ENCODE data around the gene XRRA1.

XRRA1 gene

DNA sequence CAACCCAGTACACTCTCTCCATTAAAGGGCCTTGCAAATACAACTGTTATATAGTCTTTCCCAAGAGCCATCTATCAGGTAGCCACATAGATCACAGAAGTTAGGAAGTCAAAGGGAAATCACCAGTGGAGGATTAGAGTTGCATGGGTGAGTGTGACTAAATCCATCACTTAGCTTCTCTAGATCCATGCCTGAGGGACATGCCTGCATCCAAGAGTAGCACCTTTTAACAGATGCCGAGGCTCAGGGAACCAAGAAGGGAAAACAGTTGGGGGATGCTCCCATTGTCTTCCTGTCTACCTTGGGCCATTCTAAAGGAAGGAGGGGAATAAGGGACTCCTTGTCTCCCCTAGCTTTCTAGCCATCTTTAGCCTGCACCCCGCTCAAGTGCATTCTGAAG, 77.9 kb downstream of the XRRA1 start:
- peak; percentile 13 for DNase-seq (ENCODE audit: low read depth)
- no peak for TF ChIP-seq POLR2A (IDR thresholded peaks at IDR 0.05; ENCODE audit: extremely low read depth, insufficient read length)
- TF ChIP-seq, protein P1, sequence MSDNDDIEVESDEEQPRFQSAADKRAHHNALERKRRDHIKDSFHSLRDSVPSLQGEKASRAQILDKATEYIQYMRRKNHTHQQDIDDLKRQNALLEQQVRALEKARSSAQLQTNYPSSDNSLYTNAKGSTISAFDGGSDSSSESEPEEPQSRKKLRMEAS (IDR thresholded peaks at IDR 0.05; ENCODE audit: low read depth, low read length): no peak
- no peak for TF ChIP-seq MYC (IDR thresholded peaks at IDR 0.05; ENCODE audit: low read depth, low read length)
- TF ChIP-seq, protein P2, sequence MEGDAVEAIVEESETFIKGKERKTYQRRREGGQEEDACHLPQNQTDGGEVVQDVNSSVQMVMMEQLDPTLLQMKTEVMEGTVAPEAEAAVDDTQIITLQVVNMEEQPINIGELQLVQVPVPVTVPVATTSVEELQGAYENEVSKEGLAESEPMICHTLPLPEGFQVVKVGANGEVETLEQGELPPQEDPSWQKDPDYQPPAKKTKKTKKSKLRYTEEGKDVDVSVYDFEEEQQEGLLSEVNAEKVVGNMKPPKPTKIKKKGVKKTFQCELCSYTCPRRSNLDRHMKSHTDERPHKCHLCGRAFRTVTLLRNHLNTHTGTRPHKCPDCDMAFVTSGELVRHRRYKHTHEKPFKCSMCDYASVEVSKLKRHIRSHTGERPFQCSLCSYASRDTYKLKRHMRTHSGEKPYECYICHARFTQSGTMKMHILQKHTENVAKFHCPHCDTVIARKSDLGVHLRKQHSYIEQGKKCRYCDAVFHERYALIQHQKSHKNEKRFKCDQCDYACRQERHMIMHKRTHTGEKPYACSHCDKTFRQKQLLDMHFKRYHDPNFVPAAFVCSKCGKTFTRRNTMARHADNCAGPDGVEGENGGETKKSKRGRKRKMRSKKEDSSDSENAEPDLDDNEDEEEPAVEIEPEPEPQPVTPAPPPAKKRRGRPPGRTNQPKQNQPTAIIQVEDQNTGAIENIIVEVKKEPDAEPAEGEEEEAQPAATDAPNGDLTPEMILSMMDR (IDR thresholded peaks at IDR 0.05; ENCODE audit: low read depth, low read length): no peak
- no peak overlapping the region for H3K4me3 ChIP-seq (ENCODE audit: low read depth, low read length)

DNA sequence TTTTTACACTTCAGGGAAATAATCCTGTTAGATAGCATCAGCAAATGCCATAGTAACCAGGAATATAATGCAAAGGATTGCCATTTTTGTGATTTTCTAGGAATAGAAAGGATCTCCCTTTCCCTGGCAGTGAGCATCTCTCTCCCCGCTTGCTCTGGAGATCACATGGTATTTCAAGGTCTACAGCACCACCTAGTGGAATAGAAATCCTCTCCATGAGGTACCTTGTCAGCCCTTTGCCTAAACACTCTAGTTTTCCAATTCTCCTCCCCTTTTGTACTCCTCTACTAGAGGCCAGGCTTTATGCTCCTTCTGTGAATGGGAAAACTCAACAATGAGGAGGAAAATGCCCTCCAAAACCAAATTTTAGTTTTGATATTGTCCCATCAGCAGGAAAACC, 78.4 kb downstream of the XRRA1 start:
- H3K4me3 ChIP-seq (ENCODE audit: low read depth, low read length): no peak overlapping the region
- TF ChIP-seq MYC (IDR thresholded peaks at IDR 0.05; ENCODE audit: low read depth, low read length): 0 out of 2 replicates have a peak, but pooled peaks have one; percentile 17
- TF ChIP-seq, protein P1 (IDR thresholded peaks at IDR 0.05; ENCODE audit: low read depth, low read length): peak; percentile 31; the same call in 1 of the 2 replicates
- TF ChIP-seq, protein P2 (IDR thresholded peaks at IDR 0.05; ENCODE audit: low read depth, low read length): peak; percentile 45
- TF ChIP-seq POLR2A (IDR thresholded peaks at IDR 0.05; ENCODE audit: extremely low read depth, insufficient read length): no peak

DNA sequence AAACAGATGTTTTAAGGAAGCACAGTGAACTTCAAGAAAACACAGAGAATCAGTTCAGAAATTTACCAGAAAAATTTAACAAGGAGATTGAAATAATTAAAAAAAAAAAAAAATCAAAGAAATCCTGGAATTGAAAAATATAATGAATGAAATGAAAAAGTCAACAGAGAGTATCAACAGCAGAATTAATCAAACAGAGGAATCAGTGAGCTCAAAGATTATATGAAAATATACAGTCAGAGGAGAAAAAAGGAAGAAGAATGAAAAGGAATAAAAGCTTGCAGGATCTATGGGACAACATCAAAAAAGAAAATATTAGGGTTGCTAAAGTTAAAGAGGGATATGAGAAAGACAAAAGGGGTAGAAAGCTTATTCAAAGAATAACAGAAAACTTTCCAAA, 82.3 kb downstream of the XRRA1 start:
- TF ChIP-seq MYC (IDR thresholded peaks at IDR 0.05; ENCODE audit: low read depth, low read length) (no peak), POLR2A (IDR thresholded peaks at IDR 0.05; ENCODE audit: extremely low read depth, insufficient read length) (no peak)
- TF ChIP-seq, protein P1 (IDR thresholded peaks at IDR 0.05; ENCODE audit: low read depth, low read length): no peak
- TF ChIP-seq, protein P2 (IDR thresholded peaks at IDR 0.05; ENCODE audit: low read depth, low read length): no peak
- no peak for DNase-seq (ENCODE audit: low read depth)
- no peak overlapping the region for H3K4me3 ChIP-seq (ENCODE audit: low read depth, low read length)

More for the DNA sequence above, 78.4 kb downstream of the XRRA1 start:
- DNase-seq (ENCODE audit: low read depth): peak; percentile 62

DNA sequence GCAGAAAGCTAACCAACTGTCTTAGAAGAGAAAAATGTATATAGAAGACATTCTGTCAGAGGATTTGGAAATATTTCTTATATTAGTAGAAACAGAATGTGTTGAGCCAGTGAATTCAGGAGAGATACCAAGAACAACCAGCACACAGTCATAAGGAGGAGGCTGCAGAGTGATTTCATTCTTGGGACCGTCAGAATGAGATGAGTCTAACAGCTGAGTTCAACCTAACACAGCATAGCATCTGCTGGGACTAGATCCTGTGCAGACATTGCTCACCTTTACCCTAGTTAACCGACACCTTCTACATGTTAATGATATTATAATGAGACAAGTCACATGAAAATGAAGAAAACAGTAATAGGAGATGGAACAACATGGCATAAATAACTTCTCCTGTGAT, 85.5 kb downstream of the XRRA1 start:
- TF ChIP-seq MYC (IDR thresholded peaks at IDR 0.05; ENCODE audit: low read depth, low read length) (no peak), POLR2A (IDR thresholded peaks at IDR 0.05; ENCODE audit: extremely low read depth, insufficient read length) (no peak)
- TF ChIP-seq, protein P2 (IDR thresholded peaks at IDR 0.05; ENCODE audit: low read depth, low read length): no peak
- TF ChIP-seq, protein P1 (IDR thresholded peaks at IDR 0.05; ENCODE audit: low read depth, low read length): no peak
- H3K4me3 ChIP-seq (ENCODE audit: low read depth, low read length): no peak overlapping the region
- DNase-seq (ENCODE audit: low read depth): no peak

DNA sequence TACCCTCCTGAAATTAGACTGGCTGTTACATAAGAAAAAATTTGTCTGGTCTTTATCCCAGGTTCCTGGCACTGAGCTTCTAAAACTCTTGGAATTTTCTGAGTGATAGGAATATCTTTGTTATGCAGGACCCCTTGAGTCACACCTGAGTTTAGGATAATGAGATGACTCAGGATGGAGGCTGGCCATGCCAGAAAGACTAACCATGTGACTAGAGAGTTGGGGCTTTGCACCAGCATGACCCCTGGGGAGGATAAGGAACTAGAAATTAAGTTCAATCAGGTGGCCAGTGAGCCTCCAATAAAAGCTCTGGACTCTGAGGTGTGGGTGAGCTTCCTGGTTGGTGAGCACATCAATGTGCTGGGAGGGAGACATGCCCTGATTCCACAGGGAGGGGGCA, 88.1 kb downstream of the XRRA1 start:
- no peak for DNase-seq (ENCODE audit: low read depth)
- no peak overlapping the region for H3K4me3 ChIP-seq (ENCODE audit: low read depth, low read length)
- TF ChIP-seq MYC (IDR thresholded peaks at IDR 0.05; ENCODE audit: low read depth, low read length) (no peak), POLR2A (IDR thresholded peaks at IDR 0.05; ENCODE audit: extremely low read depth, insufficient read length) (no peak)
- TF ChIP-seq, protein P2 (IDR thresholded peaks at IDR 0.05; ENCODE audit: low read depth, low read length): no peak
- TF ChIP-seq, protein P1 (IDR thresholded peaks at IDR 0.05; ENCODE audit: low read depth, low read length): no peak
